ENCODE data around the gene EZH2.
A peak's percentile ranks its signal among the peaks of the same experiment; 100 is the strongest.

Gene EZH2

GRCh38 chr7:148852272-148852671 lies 31.8 kb downstream of the EZH2 start:
- no peak for DNase-seq

- DNase-seq = no peak
Observed at GRCh38 chr7:148850564-148850963, 33.5 kb downstream of the EZH2 start.

GRCh38 chr7:148849393-148850098 lies 34.5 kb downstream of the EZH2 start:
- DNase-seq = no peak

GRCh38 chr7:148847815-148848734 lies 36.0 kb downstream of the EZH2 start:
- DNase-seq = no peak

GRCh38 chr7:148838905-148839304 lies 45.2 kb downstream of the EZH2 start:
- no peak for DNase-seq

- no peak for DNase-seq
Observed at GRCh38 chr7:148835854-148836253, 48.2 kb downstream of the EZH2 start.

- DNase-seq = no peak
Observed at GRCh38 chr7:148834605-148835004, 49.5 kb downstream of the EZH2 start.

- no peak for DNase-seq
Observed at GRCh38 chr7:148831782-148832181, 52.3 kb downstream of the EZH2 start.

- DNase-seq = no peak
Observed at GRCh38 chr7:148830897-148831692, 53.0 kb downstream of the EZH2 start.

GRCh38 chr7:148828965-148829364 lies 55.1 kb downstream of the EZH2 start:
- DNase-seq = no peak

GRCh38 chr7:148825338-148825737 lies 58.8 kb downstream of the EZH2 start:
- DNase-seq = no peak

- no peak for DNase-seq
Observed at GRCh38 chr7:148824864-148825263, 59.2 kb downstream of the EZH2 start.

GRCh38 chr7:148821422-148821821 lies 62.7 kb downstream of the EZH2 start:
- no peak for DNase-seq

- DNase-seq = no peak
Observed at GRCh38 chr7:148819697-148820360, 64.3 kb downstream of the EZH2 start.

GRCh38 chr7:148815612-148816011 lies 68.5 kb downstream of the EZH2 start:
- DNase-seq = peak; percentile 46

GRCh38 chr7:148814922-148815559 lies 69.0 kb downstream of the EZH2 start:
- DNase-seq = no peak

GRCh38 chr7:148813890-148814289 lies 70.2 kb downstream of the EZH2 start:
- DNase-seq = no peak

GRCh38 chr7:148811892-148812291 lies 72.2 kb downstream of the EZH2 start:
- DNase-seq = no peak

- no peak for DNase-seq
Observed at GRCh38 chr7:148809856-148810255, 74.2 kb downstream of the EZH2 start.

- DNase-seq = no peak
Observed at GRCh38 chr7:148807436-148807835, 76.7 kb downstream of the EZH2 start.

GRCh38 chr7:148806187-148806586 lies 77.9 kb downstream of the EZH2 start:
- DNase-seq = no peak

All from NCI-H510A treated with DMSO at 0.1 percent for 48 hours (cell line).